HepG2 (cell line): ENCODE data around the gene POU5F1. TPM values are rescaled to one million over a fixed set of nuclear protein-coding genes. Genes with fewer than 3 reads are reported as not detected.

Source experiments
- ATAC-seq: fragments of 200-7000 bp; cut with Tn5 transposase; 3 replicates; pipeline ENCODE4 v1.9.1; 2020; ENCODE audit warnings: mild to moderate bottlenecking, moderate library complexity
- BruUV-seq: library from RNA; stranded (reverse); fragments of 400-500 nt; replicated peaks from 2 replicates; lab custom pipeline; 2021; lab: Mats Ljungman, UMichigan
- CTCF ChIA-PET: fragments of 300-600 bp; formaldehyde crosslinking; extraction: SDS; loops from one replicate; lab custom pipeline; 2021; ENCODE audit warnings: low total read pairs, inconsistent platforms, low intra/inter-chr PET ratio; lab: Yijun Ruan, JAX
- POLR2A ChIA-PET: fragments of 350-600 bp; sonication (Branson Sonifier 250); formaldehyde crosslinking; loops from one replicate; lab custom pipeline; 2020; ENCODE audit warnings: antibody characterized with exemption, inconsistent platforms; lab: Yijun Ruan, JAX
- DNase-seq: peaks from one replicate; pipeline ENCODE4 v3.0.0-alpha.2; 2015; ENCODE audit warnings: low spot score
- FAIRE-seq: peaks from 3 replicates; lab custom pipeline; 2011; peaks lifted over from hg19 to GRCh38; lab: Jason Lieb, UNC
- H2AFZ ChIP-seq: one replicate; pipeline ENCODE4 v1.6.1; 2011; ENCODE audit warnings: low read length, inconsistent platforms
- H3K27ac ChIP-seq: fragments of 300-600 bp; 3 replicates; pipeline ENCODE4 v1.8.0; 2011; ENCODE audit warnings: mixed run types, mild to moderate bottlenecking, mixed read lengths, low read length, inconsistent platforms; ENCODE audit not compliant: insufficient read depth; ENCODE audit errors: extremely low read length
- H3K27me3 ChIP-seq, 2 experiments: fragments of 200-600 bp in 1 of 2; 2 replicates in 1 of 2; 3 replicates in 1 of 2; pipeline versions ENCODE4 v1.6.0 to v1.8.0; 2011; ENCODE audit warnings: low read length in 2 of 2, mild to moderate bottlenecking in 2 of 2, moderate library complexity in 2 of 2, inconsistent platforms in 1 of 2; ENCODE audit not compliant: insufficient read depth in 2 of 2, control insufficient read depth in 1 of 2
- H3K36me3 ChIP-seq, 2 experiments: fragments of 200-600 bp in 1 of 2; replicated peaks in 1 of 2; 2 replicates in 1 of 2; 3 replicates in 1 of 2; pipeline versions ENCODE4 v1.5.1 to v1.8.0; 2011; ENCODE audit warnings: low read length in 2 of 2, inconsistent platforms in 1 of 2; ENCODE audit not compliant: insufficient read depth in 2 of 2, control insufficient read depth in 1 of 2
- H3K4me1 ChIP-seq: 2 replicates; pipeline ENCODE4 v1.5.1; 2012; ENCODE audit warnings: low read length, inconsistent platforms; ENCODE audit not compliant: insufficient read depth
- H3K4me2 ChIP-seq: 2 replicates; pipeline ENCODE4 v1.6.0; 2011; ENCODE audit warnings: low read depth, low read length, inconsistent platforms
- H3K4me3 ChIP-seq, 3 experiments: fragments of 200-600 bp in 1 of 3; sonication (generic), shearing (Covaris generic) in 1 of 3; replicated peaks in 1 of 3; 2 replicates each; pipeline ENCODE4 v1.5.1; 2011 to 2016; ENCODE audit warnings: low read length in 3 of 3, inconsistent platforms in 2 of 3, low read depth in 2 of 3, mild to moderate bottlenecking in 2 of 3, control low read depth in 1 of 3, mixed read lengths in 1 of 3; ENCODE audit not compliant: insufficient read depth in 1 of 3
- H3K79me2 ChIP-seq: one replicate; pipeline ENCODE4 v1.6.1; 2011; ENCODE audit warnings: low read length, inconsistent platforms; ENCODE audit not compliant: insufficient read depth
- H3K9ac ChIP-seq: 2 replicates; pipeline ENCODE4 v1.6.0; 2011; ENCODE audit warnings: mild to moderate bottlenecking, low read depth, low read length, inconsistent platforms; ENCODE audit not compliant: insufficient read depth
- H3K9me3 ChIP-seq: 2 replicates; pipeline ENCODE4 v1.5.1; 2012; ENCODE audit warnings: mild to moderate bottlenecking, low read length
- H4K20me1 ChIP-seq: 2 replicates; pipeline ENCODE4 v1.6.0; 2011; ENCODE audit warnings: inconsistent platforms, mild to moderate bottlenecking, low read length, moderate library complexity; ENCODE audit not compliant: insufficient read depth
- BRF2 ChIP-seq: sonication (generic); formaldehyde crosslinking; IDR thresholded peaks from 2 replicates; pipeline ENCODE4 v1.8.1; 2022; ENCODE audit warnings: mild to moderate bottlenecking, missing genetic modification reagents
- CHCHD3 ChIP-seq: sonication (generic); formaldehyde crosslinking; IDR thresholded peaks from 2 replicates; pipeline ENCODE4 v1.8.0; 2022; ENCODE audit warnings: mild to moderate bottlenecking, missing genetic modification reagents, moderate library complexity
- DPF2 ChIP-seq: sonication (generic); formaldehyde crosslinking; IDR thresholded peaks from 2 replicates; pipeline ENCODE4 v1.4.0; 2020; ENCODE audit warnings: mild to moderate bottlenecking, low read depth, missing genetic modification reagents, borderline replicate concordance
- EZH2 ChIP-seq: conservative IDR thresholded peaks from 2 replicates; pipeline ENCODE4 v1.6.1; 2012; ENCODE audit warnings: mild to moderate bottlenecking, low read depth, low read length, moderate library complexity
- MED8 ChIP-seq: sonication (generic); formaldehyde crosslinking; IDR thresholded peaks from 2 replicates; pipeline ENCODE4 v1.8.1; 2023; ENCODE audit warnings: mild to moderate bottlenecking, missing genetic modification reagents; ENCODE audit not compliant: insufficient replicate concordance
- NCOA1 ChIP-seq: sonication (generic); formaldehyde crosslinking; IDR thresholded peaks from 2 replicates; pipeline ENCODE4 v1.9.0; 2021; ENCODE audit warnings: missing genetic modification reagents
- PATZ1 ChIP-seq: sonication (generic); formaldehyde crosslinking; IDR thresholded peaks from 2 replicates; pipeline ENCODE4 v1.4.0; 2020; ENCODE audit warnings: missing genetic modification reagents
- TFDP1 ChIP-seq: IDR thresholded peaks from 2 replicates; pipeline ENCODE4 v1.6.1; 2016; ENCODE audit warnings: missing compliant biosample characterization, missing genetic modification reagents, borderline replicate concordance
- WGBS: methylation state at CpG from one replicate; pipeline ENCODE4 v1.1.6; 2017; ENCODE audit warnings: low lambda C conversion rate; 5-methylcytosine and 5-hydroxymethylcytosine counted together
- in situ Hi-C: cut with HindIII; loops from 2 replicates; pipeline ENCODE4 v1.10.0; 2017; ENCODE audit warnings: low pct_unique_long_range_greater_than_20kb; ENCODE audit not compliant: extremely low pct_ligation_motif_present
- intact Hi-C: fragments of 100-400 bp; cut with micrococcal nuclease; formaldehyde crosslinking; loops from one replicate; pipeline ENCODE4 v1.10.0; 2022; ENCODE audit not compliant: unreplicated experiment
- polyA plus RNA-seq, 8 experiments: library from polyadenylated mRNA; depleted of rRNA in 3 of 8; stranded (reverse) in 7 of 8; unstranded in 1 of 8; fragments of >200 nt; fragmentation: Illumina TruSeq in 4 of 8; extraction: Trizol in 4 of 8; gene quantifications; 2 replicates each; pipeline versions ENCODE4 v1.2.1 to v1.2.3, GENCODE V29; 2011 to 2016; ENCODE audit warnings: low read depth in 4 of 8, missing spikeins in 1 of 8, mixed read lengths in 1 of 8; ENCODE audit not compliant: insufficient read depth in 1 of 8
- total RNA-seq, 5 experiments: library from RNA; depleted of rRNA; stranded (reverse); fragments of >200 nt; fragmentation: Illumina TruSeq; extraction: Trizol; gene quantifications; 2 replicates each; pipeline ENCODE4 v1.2.3, GENCODE V29; 2016; ENCODE audit warnings: low read depth in 1 of 5

Gene POU5F1
- total and polyA plus RNA-seq, 2 of the 13 experiments (the other 11 are each of a cell fraction or from before 2014, with no cell fraction given) = 2.5 to 7.2 TPM

GRCh38 chr6:31179896-31180295, 9.4 kb upstream of the POU5F1 start:
- no TSS peak for BruUV-seq
- no peak overlapping the region for H3K4me3 ChIP-seq
- POLR2A ChIA-PET = no interaction called here
- peaks cover 22% of the 10 kb centered on the region for H3K4me1 ChIP-seq
- no peak overlapping the region for H2AFZ ChIP-seq
- ATAC-seq = no peak
- in situ Hi-C loops (no loop called here), intact Hi-C loops (no loop called here)
- no peak overlapping the region for H3K9ac ChIP-seq
- peaks cover 4% of the 10 kb centered on the region; the same call in 1 of the 2 replicates for H4K20me1 ChIP-seq
- H3K27ac ChIP-seq = no peak overlapping the region
- peaks cover 44% of the 10 kb centered on the region for H3K79me2 ChIP-seq
- no peaks in the 10 kb centered on the region for H3K9me3 ChIP-seq
- no peak overlapping the region for H3K4me2 ChIP-seq
- WGBS = 97% methylated on average over 8 of the region's 8 CpGs
- FAIRE-seq = no peak
- TF ChIP-seq PATZ1 (CRISPR knock-in tag) (no peak), BRF2 (CRISPR knock-in tag) (no peak), DPF2 (CRISPR knock-in tag) (no peak), MED8 (CRISPR knock-in tag) (no peak), TFDP1 (CRISPR knock-in tag) (no peak), CHCHD3 (CRISPR knock-in tag) (no peak), EZH2 (no peak), NCOA1 (no peak)
- DNase-seq = no peak
- H3K36me3 ChIP-seq = peaks cover 11 to 48% of the 10 kb centered on the region in 2 experiments
- no peaks in the 10 kb centered on the region for H3K27me3 ChIP-seq
- CTCF ChIA-PET = no interaction called here
